CD4-positive, CD25-positive, alpha-beta regulatory T cell (primary cell): ENCODE measurements around the gene ZFHX3. TPM values are rescaled to one million over a fixed set of nuclear protein-coding genes. Genes with fewer than 3 reads are reported as not detected.

Experiments
- ATAC-seq, 2 donors: fragments of 150-1000 bp; cut with Tn5 transposase; one replicate each; pipeline ENCODE4 v1.10.0; 2021; ENCODE audit warnings: low read depth in 2 of 2, moderate number of reproducible peaks in 2 of 2, moderate library complexity in 1 of 2
- DNase-seq, 3 donors: peaks; one replicate each; pipeline versions ENCODE4 v3.0.0 to v3.0.0-alpha.2; 2012 to 2022; ENCODE audit warnings: mixed read lengths in 1 of 3
- H3K27ac ChIP-seq: one replicate; pipeline ENCODE4 v1.7.0; 2013; ENCODE audit warnings: mild to moderate bottlenecking, low read length; ENCODE audit not compliant: insufficient read depth, poor library complexity, severe bottlenecking
- H3K27me3 ChIP-seq: one replicate; pipeline ENCODE4 v1.7.0; 2013; ENCODE audit warnings: low read length; ENCODE audit not compliant: control insufficient read depth, insufficient read depth
- H3K36me3 ChIP-seq: one replicate; pipeline ENCODE4 v1.7.0; 2013; ENCODE audit warnings: mild to moderate bottlenecking, low read length, moderate library complexity; ENCODE audit not compliant: control insufficient read depth, insufficient read depth
- H3K4me1 ChIP-seq: 2 replicates; pipeline ENCODE4 v1.7.0; 2013; ENCODE audit warnings: mild to moderate bottlenecking, low read length; ENCODE audit not compliant: insufficient read depth, control insufficient read depth, poor library complexity, severe bottlenecking
- H3K4me3 ChIP-seq: one replicate; pipeline ENCODE4 v1.7.0; 2013; ENCODE audit warnings: low read depth, mild to moderate bottlenecking, low read length, moderate library complexity
- H3K9me3 ChIP-seq, 2 experiments: 1 replicate in 1 of 2; 2 replicates in 1 of 2; pipeline ENCODE4 v1.7.0; 2013; ENCODE audit warnings: low read length in 2 of 2, mild to moderate bottlenecking in 1 of 2, moderate library complexity in 1 of 2; ENCODE audit not compliant: control insufficient read depth in 2 of 2
- H3K27ac Mint-ChIP-seq, 3 donors: one replicate each; pipeline ENCODE4 v1.8.0; 2020 to 2022; ENCODE audit warnings: mild to moderate bottlenecking in 3 of 3, mixed read lengths in 3 of 3, moderate library complexity in 2 of 3
- H3K27me3 Mint-ChIP-seq: one replicate; pipeline ENCODE4 v1.8.0; 2022; ENCODE audit warnings: mild to moderate bottlenecking, mixed read lengths
- H3K36me3 Mint-ChIP-seq: one replicate; pipeline ENCODE4 v1.8.0; 2020; ENCODE audit warnings: mixed read lengths
- H3K4me1 Mint-ChIP-seq, 4 donors: one replicate each; pipeline ENCODE4 v1.8.0; 2020 to 2022; ENCODE audit warnings: mixed read lengths in 4 of 4, mild to moderate bottlenecking in 1 of 4
- H3K4me3 Mint-ChIP-seq, 4 donors: one replicate each; pipeline ENCODE4 v1.8.0; 2020 to 2022; ENCODE audit warnings: mild to moderate bottlenecking in 4 of 4, mixed read lengths in 4 of 4, moderate library complexity in 3 of 4
- H3K9me3 Mint-ChIP-seq, 7 donors: one replicate each; pipeline ENCODE4 v1.8.0; 2020 to 2022; ENCODE audit warnings: mixed read lengths in 7 of 7, mild to moderate bottlenecking in 3 of 7, moderate library complexity in 2 of 7
- polyA plus RNA-seq, 4 donors: library from polyadenylated mRNA; unstranded; fragments of 300-500 nt; fragmentation: Illumina TruSeq; gene quantifications; one replicate each; pipeline ENCODE4 v1.2.3, GENCODE V29; 2021
- total RNA-seq: library from RNA; stranded (reverse); gene quantifications from one replicate; pipeline ENCODE4 v1.2.3, GENCODE V29; 2022

Gene ZFHX3
- total and polyA plus RNA-seq, 5 donors from 2014 or later = 0.01 to 0.94 (median 0.03) TPM; not detected in 1

DNA sequence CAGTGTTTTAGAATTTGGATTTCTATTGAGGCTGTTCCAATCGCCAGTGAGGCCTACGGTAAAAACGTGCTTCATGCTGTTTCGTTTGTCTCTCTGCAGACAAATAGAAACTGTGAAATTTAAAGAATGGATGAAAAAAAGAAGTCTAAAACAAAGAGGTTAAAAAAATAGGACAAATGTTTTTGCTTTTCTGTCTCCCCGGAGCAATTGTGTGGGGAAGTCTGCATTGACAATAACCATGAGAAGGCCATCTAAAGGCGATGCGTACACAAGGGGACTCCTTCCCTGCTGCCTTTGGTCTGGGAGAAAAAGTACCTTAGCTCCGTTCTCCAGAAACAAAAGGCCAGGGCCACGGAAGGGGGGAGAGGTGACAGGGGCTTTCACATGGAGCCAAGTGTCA is 4.6 kb upstream of the ZFHX3 start:
- Mint-ChIP-seq H3K27me3 (peaks cover 10% of the 10 kb centered on the region), H3K36me3 (no peaks in the 10 kb centered on the region)
- ATAC-seq = no peak

DNA sequence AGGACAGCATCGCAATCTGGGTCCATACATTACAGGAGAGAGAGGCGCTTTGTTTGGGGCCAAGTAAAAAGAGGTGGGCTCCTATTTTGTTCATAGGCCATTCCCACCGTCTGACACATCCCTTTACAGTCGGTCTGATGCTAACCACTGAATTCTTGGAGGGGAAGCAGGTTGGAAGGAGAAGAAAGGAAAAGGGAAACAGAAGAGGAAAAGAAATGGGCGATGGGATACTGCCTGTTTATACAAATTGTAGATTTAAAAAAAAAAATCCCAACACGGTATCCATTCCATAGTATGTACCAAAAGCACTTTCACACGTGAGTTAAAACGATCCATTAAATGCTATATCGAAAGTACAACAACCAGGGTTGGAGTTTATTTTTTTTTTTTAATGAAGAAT is 4.0 kb upstream of the ZFHX3 start:
- peaks cover 0 to 4% (median 2%) of the 10 kb centered on the region in 4 donors for H3K4me1 Mint-ChIP-seq
- H3K4me3 Mint-ChIP-seq = no peak overlapping the region
- H3K36me3 Mint-ChIP-seq = no peaks in the 10 kb centered on the region
- peaks cover 0 to 3% (median 0%) of the 10 kb centered on the region in 7 donors for H3K9me3 Mint-ChIP-seq
- no peak overlapping the region for H3K27ac Mint-ChIP-seq
- no peaks in the 10 kb centered on the region for H3K4me1 ChIP-seq
- H3K36me3 ChIP-seq = no peaks in the 10 kb centered on the region
- H3K27me3 ChIP-seq = peaks cover 24% of the 10 kb centered on the region
- peaks cover 14% of the 10 kb centered on the region for H3K27me3 Mint-ChIP-seq
- no peak overlapping the region for H3K4me3 ChIP-seq
- no peak for DNase-seq
- ATAC-seq = no peak
- no peak overlapping the region for H3K27ac ChIP-seq
- H3K9me3 ChIP-seq = no peaks in the 10 kb centered on the region

More for the DNA sequence above, 4.6 kb upstream of the ZFHX3 start:
- Histone ChIP-seq H3K27me3 (peaks cover 25% of the 10 kb centered on the region), H3K27ac (no peak overlapping the region), H3K36me3 (no peaks in the 10 kb centered on the region), H3K4me3 (no peak overlapping the region), H3K4me1 (peaks cover 2% of the 10 kb centered on the region), H3K9me3 (no peaks in the 10 kb centered on the region)
- no peak for DNase-seq
- Mint-ChIP-seq H3K4me3 (no peak overlapping the region), H3K9me3 (peaks cover 0 to 3% (median 0%) of the 10 kb centered on the region in 7 donors), H3K27ac (no peak overlapping the region), H3K4me1 (peaks cover 3 to 9% (median 5%) of the 10 kb centered on the region in 4 donors)

DNA sequence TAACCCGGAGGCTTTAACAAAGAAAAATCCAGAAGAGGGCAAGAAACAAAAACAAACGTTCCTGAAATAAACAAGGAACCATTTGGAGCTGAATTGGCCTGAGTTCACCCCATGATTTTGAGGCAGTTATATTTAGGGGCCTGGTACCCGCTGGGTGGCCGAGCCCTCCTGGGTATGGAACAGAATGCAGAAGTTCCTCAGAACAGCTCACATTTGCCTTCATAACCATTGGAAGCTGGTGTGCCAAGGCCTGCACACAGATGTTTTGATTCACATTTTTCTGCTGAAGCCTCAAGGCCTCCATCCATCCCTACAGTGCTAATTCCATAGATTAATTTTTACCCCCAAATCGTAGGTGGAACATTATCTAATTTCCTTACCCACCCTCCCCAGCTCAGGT is 3.3 kb upstream of the ZFHX3 start:
- Mint-ChIP-seq H3K4me1 (peaks cover 0 to 3% (median 0%) of the 10 kb centered on the region in 4 donors), H3K27ac (no peak overlapping the region), H3K4me3 (no peak overlapping the region), H3K36me3 (no peaks in the 10 kb centered on the region), H3K9me3 (peaks cover 0 to 2% (median 0%) of the 10 kb centered on the region in 7 donors), H3K27me3 (peaks cover 22% of the 10 kb centered on the region)
- no peak overlapping the region for H3K27ac ChIP-seq
- peaks cover 18% of the 10 kb centered on the region for H3K27me3 ChIP-seq
- no peaks in the 10 kb centered on the region for H3K9me3 ChIP-seq
- H3K36me3 ChIP-seq = no peaks in the 10 kb centered on the region
- no peaks in the 10 kb centered on the region for H3K4me1 ChIP-seq
- ATAC-seq (no peak), DNase-seq (no peak)
- no peak overlapping the region for H3K4me3 ChIP-seq

DNA sequence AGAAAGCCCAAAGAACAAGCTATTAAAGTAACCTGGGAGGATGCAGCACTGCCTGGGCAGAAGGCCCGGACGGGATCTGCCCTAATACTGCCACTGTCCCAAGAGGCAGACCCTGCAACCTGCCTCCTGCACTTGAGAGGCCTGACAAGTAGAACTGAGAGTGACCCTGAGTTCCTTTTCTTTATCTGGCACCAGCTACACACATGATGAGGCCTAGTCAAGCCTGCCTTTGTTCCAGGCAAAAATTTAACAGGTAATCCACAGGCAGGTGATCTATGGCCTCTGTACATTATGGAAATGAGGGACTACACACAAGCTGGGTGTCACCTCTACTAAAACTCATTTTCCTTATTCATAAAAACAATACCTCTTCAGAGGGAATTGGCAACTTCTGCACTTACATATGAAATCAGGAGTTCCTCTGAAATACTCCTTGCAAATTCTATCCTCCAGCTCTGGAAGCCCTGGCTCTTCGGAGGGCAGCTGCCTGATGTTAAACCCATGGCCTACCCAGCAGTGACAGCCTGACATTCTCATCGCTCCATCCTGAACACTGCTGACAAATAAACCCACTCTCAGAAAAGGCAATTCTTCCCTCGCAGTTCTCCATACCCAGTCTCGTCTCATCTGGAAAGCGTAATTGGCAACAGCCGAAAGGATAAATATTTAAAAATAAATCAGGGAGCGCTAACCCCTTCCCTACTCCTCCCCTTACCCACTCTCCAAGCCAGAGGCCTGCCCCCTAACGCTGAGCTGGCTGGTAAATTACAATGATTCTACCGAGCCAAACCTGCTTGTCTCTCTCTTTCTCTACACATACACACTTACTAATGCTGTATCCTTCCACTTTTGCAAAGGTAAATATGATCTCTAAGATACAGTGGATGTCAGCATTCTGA is 2.5 kb upstream of the ZFHX3 start:
- no peak for ATAC-seq
- no peak overlapping the region for H3K27ac ChIP-seq
- H3K9me3 Mint-ChIP-seq = peaks cover 0 to 2% (median 0%) of the 10 kb centered on the region in 7 donors
- peaks cover 27% of the 10 kb centered on the region for H3K27me3 Mint-ChIP-seq
- H3K36me3 Mint-ChIP-seq = no peaks in the 10 kb centered on the region
- no peak overlapping the region for H3K27ac Mint-ChIP-seq
- no peak overlapping the region for H3K4me3 ChIP-seq
- no peaks in the 10 kb centered on the region for H3K36me3 ChIP-seq
- peak overlapping the region in 1 of 4 donors; percentile 10 for H3K4me3 Mint-ChIP-seq
- no peak for DNase-seq
- H3K4me1 ChIP-seq = no peaks in the 10 kb centered on the region
- H3K9me3 ChIP-seq = no peaks in the 10 kb centered on the region
- peaks cover 20% of the 10 kb centered on the region for H3K27me3 ChIP-seq
- H3K4me1 Mint-ChIP-seq = peaks cover 0 to 3% (median 0%) of the 10 kb centered on the region in 4 donors

DNA sequence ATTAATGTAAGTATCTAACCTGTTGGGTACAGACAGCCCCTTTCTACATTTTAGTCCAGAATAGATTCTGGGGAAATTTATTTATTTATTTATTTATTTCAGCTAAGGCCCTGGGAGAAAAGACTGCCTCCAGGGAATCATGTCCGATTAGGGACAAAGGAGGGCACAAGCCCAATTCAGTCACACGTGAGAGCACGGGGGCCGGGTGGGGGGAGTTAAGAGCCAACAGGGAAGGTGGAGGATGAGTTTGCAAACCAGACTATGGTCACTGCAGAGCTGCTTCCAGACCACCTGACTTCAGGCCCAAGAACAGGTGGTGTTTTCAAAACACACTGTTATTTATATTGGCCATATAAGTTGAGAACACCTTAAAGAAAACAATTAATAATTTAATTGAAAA is 1.6 kb upstream of the ZFHX3 start:
- Histone ChIP-seq H3K27me3 (peaks cover 19% of the 10 kb centered on the region), H3K4me1 (no peaks in the 10 kb centered on the region), H3K27ac (no peak overlapping the region), H3K4me3 (no peak overlapping the region), H3K36me3 (no peaks in the 10 kb centered on the region), H3K9me3 (no peaks in the 10 kb centered on the region)
- Mint-ChIP-seq H3K4me1 (peaks cover 0 to 3% (median 0%) of the 10 kb centered on the region in 4 donors), H3K9me3 (peaks cover 0 to 2% (median 0%) of the 10 kb centered on the region in 7 donors), H3K4me3 (no peak overlapping the region), H3K36me3 (no peaks in the 10 kb centered on the region), H3K27ac (no peak overlapping the region), H3K27me3 (peaks cover 32% of the 10 kb centered on the region)
- ATAC-seq = no peak
- no peak for DNase-seq

DNA sequence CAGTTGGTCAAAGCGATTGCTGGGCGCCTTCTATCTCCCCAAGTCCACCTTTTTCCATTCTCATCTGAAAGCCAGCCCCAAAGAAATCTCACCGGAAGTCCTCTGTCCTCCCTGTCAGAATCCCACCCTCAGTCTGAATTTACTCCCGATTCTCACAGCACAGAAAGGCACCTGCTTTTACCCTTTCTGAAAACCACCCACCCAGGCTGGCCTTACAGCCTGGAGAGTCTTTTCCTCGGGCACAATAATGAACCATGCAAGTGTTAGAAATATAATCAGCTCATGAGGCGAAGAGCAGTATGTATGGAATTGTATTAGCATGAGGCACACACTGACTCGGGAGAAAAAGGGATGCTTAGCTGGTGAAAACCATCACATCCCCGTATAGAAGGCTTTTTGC is 1.2 kb upstream of the ZFHX3 start:
- peaks cover 32% of the 10 kb centered on the region for H3K27me3 Mint-ChIP-seq
- H3K36me3 Mint-ChIP-seq = no peaks in the 10 kb centered on the region
- no peak overlapping the region for H3K27ac Mint-ChIP-seq
- H3K27me3 ChIP-seq = peaks cover 18% of the 10 kb centered on the region
- H3K4me1 ChIP-seq = no peaks in the 10 kb centered on the region
- H3K9me3 ChIP-seq = no peaks in the 10 kb centered on the region
- H3K9me3 Mint-ChIP-seq = peaks cover 0 to 2% (median 0%) of the 10 kb centered on the region in 7 donors
- no peak overlapping the region for H3K4me3 ChIP-seq
- ATAC-seq = no peak
- H3K36me3 ChIP-seq = no peaks in the 10 kb centered on the region
- peaks cover 0 to 3% (median 0%) of the 10 kb centered on the region in 4 donors for H3K4me1 Mint-ChIP-seq
- no peak for DNase-seq
- H3K4me3 Mint-ChIP-seq = no peak overlapping the region
- no peak overlapping the region for H3K27ac ChIP-seq

DNA sequence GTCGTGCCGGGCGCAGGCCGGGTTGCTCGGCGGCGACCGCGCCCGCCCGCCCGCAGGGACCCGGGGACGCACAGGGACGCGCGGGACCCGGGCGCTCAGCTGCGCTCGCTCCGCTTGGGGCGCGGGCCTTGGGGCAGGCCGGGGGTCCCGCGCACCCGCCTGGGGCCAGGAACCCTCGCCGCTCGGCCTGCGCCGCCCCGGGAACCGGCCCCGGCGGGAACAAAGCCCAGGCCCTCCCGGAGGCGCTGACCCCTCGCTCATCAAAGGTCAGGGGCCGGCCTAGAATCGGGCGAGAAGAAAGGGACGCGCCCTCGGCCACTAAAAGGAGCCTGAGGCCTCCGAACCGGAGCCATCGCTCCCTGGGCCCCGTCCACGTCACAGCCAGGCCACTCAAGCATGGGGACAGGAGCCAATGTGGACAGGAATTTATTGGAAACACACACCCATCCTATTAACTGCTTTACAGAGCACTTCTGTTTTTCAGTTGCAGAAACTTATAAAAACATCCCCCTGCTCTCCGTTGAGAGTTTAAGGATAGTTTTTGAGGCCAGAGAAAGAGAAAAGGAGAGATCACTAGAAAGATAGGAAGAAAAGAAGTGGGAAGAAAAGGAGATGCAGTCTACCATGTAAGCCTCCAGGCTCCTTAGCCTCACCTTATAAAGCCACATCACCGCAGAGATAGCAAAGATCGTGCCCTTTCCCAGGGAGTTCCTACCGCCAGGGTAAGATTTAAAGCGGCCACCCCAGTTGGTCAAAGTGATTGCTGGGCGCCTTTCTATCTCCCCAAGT is 558 bp upstream of the ZFHX3 start:
- H3K4me3 ChIP-seq = no peak overlapping the region
- H3K9me3 ChIP-seq = no peaks in the 10 kb centered on the region
- Mint-ChIP-seq H3K9me3 (peaks cover 0 to 2% (median 0%) of the 10 kb centered on the region in 7 donors), H3K36me3 (no peaks in the 10 kb centered on the region), H3K27me3 (peaks cover 32% of the 10 kb centered on the region), H3K27ac (no peak overlapping the region), H3K4me1 (peaks cover 0 to 3% (median 0%) of the 10 kb centered on the region in 4 donors), H3K4me3 (no peak overlapping the region)
- H3K36me3 ChIP-seq = no peaks in the 10 kb centered on the region
- H3K4me1 ChIP-seq = no peaks in the 10 kb centered on the region
- no peak overlapping the region for H3K27ac ChIP-seq
- peak; percentile 10 to 37 for ATAC-seq
- DNase-seq = no peak
- H3K27me3 ChIP-seq = peaks cover 20% of the 10 kb centered on the region
